ENCODE data around the gene GNG13. TPM values are rescaled to one million over a fixed set of nuclear protein-coding genes. Genes with fewer than 3 reads are reported as not detected.

The GNG13 gene
- total RNA-seq, 1 experiment from 2014 or later: 0.23 TPM

- intact Hi-C loops (cut with micrococcal nuclease; ENCODE audit: unreplicated experiment) (no loop called here), in situ Hi-C loops (cut with HindIII; ENCODE audit: low pct_unique_long_range_greater_than_20kb, low sequenced_read_pairs) (no loop called here)
- BruUV-seq (replicated peaks): no TSS peak
- Histone ChIP-seq H3K4me3 (ENCODE audit: low read depth in 2 of 2, low read length in 2 of 2) (no peak overlapping the region), H3K36me3 (ENCODE audit: control insufficient read depth, insufficient read depth, low read length) (no peaks in the 10 kb centered on the region), H3K9me3 (ENCODE audit: control insufficient read depth, insufficient read depth, low read depth, low read length) (no peaks in the 10 kb centered on the region), H3K27me3 (ENCODE audit: control insufficient read depth, insufficient read depth, low read length) (no peaks in the 10 kb centered on the region), H3K4me1 (ENCODE audit: control insufficient read depth, insufficient read depth, low read length) (peaks cover 14% of the 10 kb centered on the region), H3K27ac (ENCODE audit: low read length) (no peak overlapping the region)
- DNase-seq (ENCODE audit: low read depth, low spot score) (no peak), ATAC-seq (no peak)
- TF ChIP-seq TCF7L2 (IDR thresholded peaks at IDR 0.05; ENCODE audit: low read depth, low read length): no peak
- TF ChIP-seq CTCF (IDR thresholded peaks at IDR 0.05): no peak
- no peak for TF ChIP-seq SIN3A (IDR thresholded peaks at IDR 0.05; ENCODE audit: borderline replicate concordance, insufficient read depth, low read depth, low read length)
- no peak for TF ChIP-seq POLR2AphosphoS5 (IDR thresholded peaks at IDR 0.05; ENCODE audit: low read depth, low read length)
- no peak for TF ChIP-seq REST (IDR thresholded peaks at IDR 0.05; ENCODE audit: insufficient read depth in 1 of 2, low read depth in 2 of 2, low read length in 1 of 2)
- POLR2A ChIA-PET: no interaction called here
- CTCF ChIA-PET: no interaction called here
Measured at GRCh38 chr16:782258-782657, 18.3 kb downstream of the GNG13 start.

- ChIA-PET POLR2A (no interaction called here), CTCF (no interaction called here)
- in situ Hi-C loops (cut with HindIII; ENCODE audit: low pct_unique_long_range_greater_than_20kb, low sequenced_read_pairs): no loop called here
- Histone ChIP-seq H3K4me1 (ENCODE audit: control insufficient read depth, insufficient read depth, low read length) (peaks cover 10% of the 10 kb centered on the region), H3K27ac (ENCODE audit: low read length) (no peak overlapping the region), H3K36me3 (ENCODE audit: control insufficient read depth, insufficient read depth, low read length) (no peaks in the 10 kb centered on the region), H3K27me3 (ENCODE audit: control insufficient read depth, insufficient read depth, low read length) (no peaks in the 10 kb centered on the region), H3K9me3 (ENCODE audit: control insufficient read depth, insufficient read depth, low read depth, low read length) (no peaks in the 10 kb centered on the region), H3K4me3 (ENCODE audit: low read depth in 2 of 2, low read length in 2 of 2) (no peak overlapping the region)
- no peak for DNase-seq (ENCODE audit: low read depth, low spot score)
- no TSS peak for BruUV-seq (replicated peaks)
- intact Hi-C loops (cut with micrococcal nuclease; ENCODE audit: unreplicated experiment): no loop called here
- TF ChIP-seq TCF7L2 (IDR thresholded peaks at IDR 0.05; ENCODE audit: low read depth, low read length) (no peak), REST (IDR thresholded peaks at IDR 0.05; ENCODE audit: insufficient read depth in 1 of 2, low read depth in 2 of 2, low read length in 1 of 2) (no peak), CTCF (IDR thresholded peaks at IDR 0.05) (no peak), SIN3A (IDR thresholded peaks at IDR 0.05; ENCODE audit: borderline replicate concordance, insufficient read depth, low read depth, low read length) (no peak)
- ATAC-seq: no peak
Measured at GRCh38 chr16:781346-782010, 19.1 kb downstream of the GNG13 start.

Data from Panc1 (cell line).